Measurements from ENCODE around the gene SYT2.
"Not testable (repeated sequence)": the region's sequence is repeated elsewhere in the genome, so short reads cannot be mapped to it uniquely, and the experiment has no call there.

- not testable (repeated sequence) for TF ChIP-seq CTCF (IDR thresholded peaks at IDR 0.05; ENCODE audit: borderline replicate concordance, extremely low read depth, low read length, poor library complexity, severe bottlenecking); EZH2 (IDR thresholded peaks at IDR 0.05; ENCODE audit: borderline replicate concordance, low read depth, low read length, severe bottlenecking)
Observed at GRCh38 chr1:202546377-202546776, 163.9 kb downstream of the SYT2 start.

All from DND-41 (cell line).